ENCODE data around the gene TIGD7. TPM values are rescaled to one million over a fixed set of nuclear protein-coding genes. Genes with fewer than 3 reads are reported as not detected.

Gene TIGD7
- 2.8 and 4.6 TPM in 2 replicates for total RNA-seq (2012; rRNA removed)

GRCh38 chr16:3305109-3306068 is at the start of gene TIGD7, which contains the start of gene ZNF75A:
Gene TIGD7, minus strand, starts transcription at chr16:3305430. Its CDS starts 4,816 bp downstream, at chr16:3300614.
Gene ZNF75A, plus strand, starts transcription at chr16:3305497. Its CDS starts 2,932 bp downstream, at chr16:3308429.
- peaks cover 20% of the 10 kb centered on the region for H3K9me3 ChIP-seq (replicated peaks; ENCODE audit: low read length)
- peak within 1 kb of the TSS; percentile 83 for H3K4me3 ChIP-seq (ENCODE audit: low read length)

GRCh38 chr16:3349175-3349574 is 43.9 kb upstream of the TIGD7 start:
- Histone ChIP-seq H3K4me3 (ENCODE audit: low read length) (no peak overlapping the region), H3K27me3 (ENCODE audit: control insufficient read depth, insufficient read depth, low read length) (peaks cover 11% of the 10 kb centered on the region), H3K4me2 (ENCODE audit: low read length) (no peak overlapping the region), H3K4me1 (ENCODE audit: control insufficient read depth, insufficient read depth, low read length) (no peaks in the 10 kb centered on the region), H3K36me3 (ENCODE audit: insufficient read depth, low read length) (no peaks in the 10 kb centered on the region), H3K9ac (ENCODE audit: low read depth, low read length) (no peak overlapping the region), H3K9me3 (replicated peaks; ENCODE audit: low read length) (no peaks in the 10 kb centered on the region)

More at GRCh38 chr16:3305109-3306068, at the start of gene TIGD7, which contains the start of gene ZNF75A:
- Histone ChIP-seq H3K4me2 (ENCODE audit: low read length) (peak within 1 kb of the TSS; percentile 82), H3K27me3 (ENCODE audit: control insufficient read depth, insufficient read depth, low read length) (no peaks in the 10 kb centered on the region), H3K9ac (ENCODE audit: low read depth, low read length) (peak within 1 kb of the TSS; percentile 90), H3K36me3 (ENCODE audit: insufficient read depth, low read length) (peaks cover 51% of the 10 kb centered on the region), H3K4me1 (ENCODE audit: control insufficient read depth, insufficient read depth, low read length) (peaks cover 10% of the 10 kb centered on the region)

- no peaks in the 10 kb centered on the region for H3K4me1 ChIP-seq (ENCODE audit: control insufficient read depth, insufficient read depth, low read length)
Measured at GRCh38 chr16:3348547-3349167, 43.4 kb upstream of the TIGD7 start.

GRCh38 chr16:3347586-3347985 is 42.4 kb upstream of the TIGD7 start:
- Histone ChIP-seq H3K27me3 (ENCODE audit: control insufficient read depth, insufficient read depth, low read length) (peaks cover 11% of the 10 kb centered on the region), H3K36me3 (ENCODE audit: insufficient read depth, low read length) (no peaks in the 10 kb centered on the region), H3K4me2 (ENCODE audit: low read length) (no peak overlapping the region)

More at GRCh38 chr16:3348547-3349167, 43.4 kb upstream of the TIGD7 start:
- Histone ChIP-seq H3K27me3 (ENCODE audit: control insufficient read depth, insufficient read depth, low read length) (peaks cover 11% of the 10 kb centered on the region), H3K9me3 (replicated peaks; ENCODE audit: low read length) (no peaks in the 10 kb centered on the region), H3K4me3 (ENCODE audit: low read length) (no peak overlapping the region), H3K9ac (ENCODE audit: low read depth, low read length) (no peak overlapping the region), H3K4me2 (ENCODE audit: low read length) (no peak overlapping the region), H3K36me3 (ENCODE audit: insufficient read depth, low read length) (no peaks in the 10 kb centered on the region)

GRCh38 chr16:3346041-3346440 is 40.8 kb upstream of the TIGD7 start:
- H3K9me3 ChIP-seq (replicated peaks; ENCODE audit: low read length): no peaks in the 10 kb centered on the region
- H3K4me1 ChIP-seq (ENCODE audit: control insufficient read depth, insufficient read depth, low read length): no peaks in the 10 kb centered on the region
- no peak overlapping the region for H3K4me3 ChIP-seq (ENCODE audit: low read length)
- H3K9ac ChIP-seq (ENCODE audit: low read depth, low read length): no peak overlapping the region
- H3K27me3 ChIP-seq (ENCODE audit: control insufficient read depth, insufficient read depth, low read length): peaks cover 8% of the 10 kb centered on the region
- H3K4me2 ChIP-seq (ENCODE audit: low read length): no peak overlapping the region
- no peaks in the 10 kb centered on the region for H3K36me3 ChIP-seq (ENCODE audit: insufficient read depth, low read length)

More at GRCh38 chr16:3347586-3347985, 42.4 kb upstream of the TIGD7 start:
- no peaks in the 10 kb centered on the region for H3K4me1 ChIP-seq (ENCODE audit: control insufficient read depth, insufficient read depth, low read length)
- H3K9ac ChIP-seq (ENCODE audit: low read depth, low read length): no peak overlapping the region
- no peaks in the 10 kb centered on the region for H3K9me3 ChIP-seq (replicated peaks; ENCODE audit: low read length)
- H3K4me3 ChIP-seq (ENCODE audit: low read length): no peak overlapping the region

- Histone ChIP-seq H3K36me3 (ENCODE audit: insufficient read depth, low read length) (no peaks in the 10 kb centered on the region), H3K4me2 (ENCODE audit: low read length) (no peak overlapping the region), H3K9me3 (replicated peaks; ENCODE audit: low read length) (no peaks in the 10 kb centered on the region), H3K4me3 (ENCODE audit: low read length) (no peak overlapping the region), H3K4me1 (ENCODE audit: control insufficient read depth, insufficient read depth, low read length) (no peaks in the 10 kb centered on the region), H3K9ac (ENCODE audit: low read depth, low read length) (no peak overlapping the region), H3K27me3 (ENCODE audit: control insufficient read depth, insufficient read depth, low read length) (peaks cover 3% of the 10 kb centered on the region)
Measured at GRCh38 chr16:3328643-3329042, 23.4 kb upstream of the TIGD7 start.

- no peaks in the 10 kb centered on the region for H3K36me3 ChIP-seq (ENCODE audit: insufficient read depth, low read length)
- no peak overlapping the region for H3K4me3 ChIP-seq (ENCODE audit: low read length)
- H3K9ac ChIP-seq (ENCODE audit: low read depth, low read length): no peak overlapping the region
Measured at GRCh38 chr16:3328104-3328503, 22.9 kb upstream of the TIGD7 start.

GRCh38 chr16:3327514-3327913 is 22.3 kb upstream of the TIGD7 start:
- Histone ChIP-seq H3K9ac (ENCODE audit: low read depth, low read length) (no peak overlapping the region), H3K27me3 (ENCODE audit: control insufficient read depth, insufficient read depth, low read length) (peaks cover 3% of the 10 kb centered on the region)

More at GRCh38 chr16:3328104-3328503, 22.9 kb upstream of the TIGD7 start:
- peaks cover 3% of the 10 kb centered on the region for H3K27me3 ChIP-seq (ENCODE audit: control insufficient read depth, insufficient read depth, low read length)
- no peaks in the 10 kb centered on the region for H3K4me1 ChIP-seq (ENCODE audit: control insufficient read depth, insufficient read depth, low read length)
- no peaks in the 10 kb centered on the region for H3K9me3 ChIP-seq (replicated peaks; ENCODE audit: low read length)
- no peak overlapping the region for H3K4me2 ChIP-seq (ENCODE audit: low read length)

GRCh38 chr16:3321816-3322215 is 16.6 kb upstream of the TIGD7 start:
- no peak overlapping the region for H3K9ac ChIP-seq (ENCODE audit: low read depth, low read length)
- peaks cover 41% of the 10 kb centered on the region for H3K9me3 ChIP-seq (replicated peaks; ENCODE audit: low read length)
- peaks cover 25% of the 10 kb centered on the region for H3K36me3 ChIP-seq (ENCODE audit: insufficient read depth, low read length)
- no peaks in the 10 kb centered on the region for H3K4me1 ChIP-seq (ENCODE audit: control insufficient read depth, insufficient read depth, low read length)
- H3K4me2 ChIP-seq (ENCODE audit: low read length): no peak overlapping the region
- no peak overlapping the region for H3K4me3 ChIP-seq (ENCODE audit: low read length)
- H3K27me3 ChIP-seq (ENCODE audit: control insufficient read depth, insufficient read depth, low read length): no peaks in the 10 kb centered on the region

More at GRCh38 chr16:3327514-3327913, 22.3 kb upstream of the TIGD7 start:
- Histone ChIP-seq H3K4me2 (ENCODE audit: low read length) (no peak overlapping the region), H3K4me3 (ENCODE audit: low read length) (no peak overlapping the region), H3K4me1 (ENCODE audit: control insufficient read depth, insufficient read depth, low read length) (no peaks in the 10 kb centered on the region), H3K9me3 (replicated peaks; ENCODE audit: low read length) (no peaks in the 10 kb centered on the region), H3K36me3 (ENCODE audit: insufficient read depth, low read length) (no peaks in the 10 kb centered on the region)

GRCh38 chr16:3317315-3317999 is 12.2 kb upstream of the TIGD7 start:
- H3K36me3 ChIP-seq (ENCODE audit: insufficient read depth, low read length): peaks cover 66% of the 10 kb centered on the region
- no peaks in the 10 kb centered on the region for H3K4me1 ChIP-seq (ENCODE audit: control insufficient read depth, insufficient read depth, low read length)
- no peak overlapping the region for H3K9ac ChIP-seq (ENCODE audit: low read depth, low read length)
- no peak overlapping the region for H3K4me2 ChIP-seq (ENCODE audit: low read length)
- no peak overlapping the region for H3K4me3 ChIP-seq (ENCODE audit: low read length)
- no peaks in the 10 kb centered on the region for H3K27me3 ChIP-seq (ENCODE audit: control insufficient read depth, insufficient read depth, low read length)
- peaks cover 64% of the 10 kb centered on the region for H3K9me3 ChIP-seq (replicated peaks; ENCODE audit: low read length)

GRCh38 chr16:3311496-3311895 is 6.3 kb upstream of the TIGD7 start:
- Histone ChIP-seq H3K4me1 (ENCODE audit: control insufficient read depth, insufficient read depth, low read length) (no peaks in the 10 kb centered on the region), H3K36me3 (ENCODE audit: insufficient read depth, low read length) (peaks cover 76% of the 10 kb centered on the region), H3K27me3 (ENCODE audit: control insufficient read depth, insufficient read depth, low read length) (no peaks in the 10 kb centered on the region), H3K4me2 (ENCODE audit: low read length) (no peak overlapping the region), H3K4me3 (ENCODE audit: low read length) (no peak overlapping the region), H3K9me3 (replicated peaks; ENCODE audit: low read length) (peaks cover 35% of the 10 kb centered on the region), H3K9ac (ENCODE audit: low read depth, low read length) (no peak overlapping the region)
